ENCODE data around the gene EXOC4. TPM values are rescaled to one million over a fixed set of nuclear protein-coding genes. Genes with fewer than 3 reads are reported as not detected.

The EXOC4 gene
- total RNA-seq, 1 donor from 2014 or later, result 99.2 TPM

DNA sequence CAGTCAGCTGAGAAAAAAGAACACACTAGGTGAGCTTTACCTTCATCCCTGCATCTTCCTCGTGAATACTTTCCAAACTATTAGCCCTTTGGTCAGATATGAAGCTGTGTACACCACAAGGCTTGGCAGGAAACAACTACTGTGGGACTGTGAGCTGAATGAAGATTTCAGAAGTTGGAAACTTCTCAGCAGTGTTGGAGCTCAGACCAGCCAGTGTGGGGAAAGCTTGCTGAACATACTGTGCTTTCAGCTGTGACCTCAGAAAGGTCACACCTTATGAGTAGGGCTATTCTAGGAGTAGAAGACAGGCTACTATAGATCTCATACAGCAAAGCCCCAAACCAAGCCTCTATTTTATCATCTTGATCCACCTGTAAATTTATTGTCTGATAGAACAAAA is 123.6 kb downstream of the EXOC4 start:
- no peak for DNase-seq (ENCODE audit: extremely low spot score in 2 of 2)
- Histone ChIP-seq H3K27me3 (no peaks in the 10 kb centered on the region), H3K4me3 (no peak overlapping the region), H3K4me1 (no peaks in the 10 kb centered on the region), H3K9me3 (no peaks in the 10 kb centered on the region), H3K27ac (no peak overlapping the region), H3K36me3 (peaks cover 0 to 8% of the 10 kb centered on the region in 2 donors)
- no peak for TF ChIP-seq POLR2AphosphoS5 (IDR thresholded peaks at IDR 0.05; ENCODE audit: insufficient read depth in 1 of 2, low read depth in 1 of 2)
- TF ChIP-seq CTCF (IDR thresholded peaks at IDR 0.05), result no peak
- TF ChIP-seq POLR2A (IDR thresholded peaks at IDR 0.05), result no peak
- intact Hi-C loops (cut with DNase I), result no loop called here

- H3K9me3 ChIP-seq, result no peaks in the 10 kb centered on the region
- no peak for DNase-seq (ENCODE audit: extremely low spot score in 2 of 2)
- no peak overlapping the region for H3K4me3 ChIP-seq
- TF ChIP-seq POLR2AphosphoS5 (IDR thresholded peaks at IDR 0.05; ENCODE audit: insufficient read depth in 1 of 2, low read depth in 1 of 2) (no peak), CTCF (IDR thresholded peaks at IDR 0.05) (no peak), POLR2A (IDR thresholded peaks at IDR 0.05) (no peak)
- H3K27ac ChIP-seq, result no peak overlapping the region
- intact Hi-C loops (cut with DNase I), result no loop called here
- no peaks in the 10 kb centered on the region for H3K4me1 ChIP-seq
- H3K36me3 ChIP-seq, result no peaks in the 10 kb centered on the region
- H3K27me3 ChIP-seq, result no peaks in the 10 kb centered on the region
Observed at GRCh38 chr7:133381965-133382364, 129.1 kb downstream of the EXOC4 start.

- TF ChIP-seq CTCF (IDR thresholded peaks at IDR 0.05) (no peak), POLR2AphosphoS5 (IDR thresholded peaks at IDR 0.05; ENCODE audit: insufficient read depth in 1 of 2, low read depth in 1 of 2) (no peak), POLR2A (IDR thresholded peaks at IDR 0.05) (no peak)
- Histone ChIP-seq H3K36me3 (no peaks in the 10 kb centered on the region), H3K27me3 (no peaks in the 10 kb centered on the region), H3K4me3 (no peak overlapping the region), H3K4me1 (no peaks in the 10 kb centered on the region), H3K9me3 (no peaks in the 10 kb centered on the region), H3K27ac (no peak overlapping the region)
- DNase-seq (ENCODE audit: extremely low spot score in 2 of 2), result no peak
- intact Hi-C loops (cut with DNase I), result no loop called here
Observed at GRCh38 chr7:133382775-133383559, 130.1 kb downstream of the EXOC4 start.

DNA sequence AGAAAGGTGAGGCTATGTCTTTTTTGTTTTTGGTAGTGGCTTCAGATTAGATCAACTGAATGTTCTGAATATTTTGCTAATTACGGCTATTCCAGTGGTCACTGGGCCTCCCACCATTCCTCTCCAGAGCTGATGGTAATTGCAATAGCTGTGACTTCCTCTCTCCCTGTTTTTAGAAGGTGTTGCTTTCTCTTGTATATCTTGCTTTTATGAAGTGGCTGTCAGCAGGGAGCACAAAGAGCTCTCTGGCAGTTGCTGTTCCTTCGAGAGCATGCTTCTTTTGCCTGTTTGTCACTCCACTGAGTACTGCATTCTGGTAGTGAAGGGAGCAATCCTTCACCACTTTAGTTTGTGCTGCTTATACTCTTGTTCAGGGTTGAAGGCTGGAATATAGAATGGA is 133.3 kb downstream of the EXOC4 start:
- no peaks in the 10 kb centered on the region for H3K27me3 ChIP-seq
- intact Hi-C loops (cut with DNase I), result no loop called here
- no peak overlapping the region for H3K4me3 ChIP-seq
- H3K4me1 ChIP-seq, result no peaks in the 10 kb centered on the region
- no peaks in the 10 kb centered on the region for H3K9me3 ChIP-seq
- H3K36me3 ChIP-seq, result no peaks in the 10 kb centered on the region
- H3K27ac ChIP-seq, result no peak overlapping the region
- DNase-seq (ENCODE audit: extremely low spot score in 2 of 2), result no peak
- no peak for TF ChIP-seq POLR2A (IDR thresholded peaks at IDR 0.05)
- no peak for TF ChIP-seq POLR2AphosphoS5 (IDR thresholded peaks at IDR 0.05; ENCODE audit: insufficient read depth in 1 of 2, low read depth in 1 of 2)
- TF ChIP-seq CTCF (IDR thresholded peaks at IDR 0.05), result no peak

DNA sequence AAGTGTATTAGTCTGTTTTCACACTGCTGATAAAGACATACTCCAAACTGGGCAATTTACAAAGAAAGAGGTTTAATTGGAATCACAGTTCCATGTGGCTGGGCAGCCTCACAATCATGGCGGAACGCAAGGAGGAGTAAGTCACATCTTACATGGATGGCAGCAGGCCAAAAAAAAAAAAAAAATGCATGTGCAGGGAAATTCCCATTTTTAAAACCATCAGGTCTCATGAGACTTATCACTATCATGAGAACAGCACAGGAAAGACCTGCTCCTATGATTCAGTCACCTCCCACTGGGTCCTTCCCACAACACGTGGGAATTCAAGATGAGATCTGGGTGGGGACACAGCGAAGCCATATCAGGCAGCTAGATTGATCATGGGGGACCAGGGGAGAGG is 136.8 kb downstream of the EXOC4 start:
- intact Hi-C loops (cut with DNase I), result no loop called here
- H3K4me1 ChIP-seq, result no peaks in the 10 kb centered on the region
- no peak overlapping the region for H3K27ac ChIP-seq
- H3K36me3 ChIP-seq, result no peaks in the 10 kb centered on the region
- TF ChIP-seq CTCF (IDR thresholded peaks at IDR 0.05) (no peak), POLR2A (IDR thresholded peaks at IDR 0.05) (no peak), POLR2AphosphoS5 (IDR thresholded peaks at IDR 0.05; ENCODE audit: insufficient read depth in 1 of 2, low read depth in 1 of 2) (no peak)
- H3K9me3 ChIP-seq, result no peaks in the 10 kb centered on the region
- DNase-seq (ENCODE audit: extremely low spot score in 2 of 2), result no peak
- H3K27me3 ChIP-seq, result no peaks in the 10 kb centered on the region
- no peak overlapping the region for H3K4me3 ChIP-seq

All from vagina (tissue), 2 donors.